Measurements from ENCODE around the gene SLC34A1. TPM values are rescaled to one million over a fixed set of nuclear protein-coding genes. Genes with fewer than 3 reads are reported as not detected.

The SLC34A1 gene
- total RNA-seq, 1 experiment from 2014 or later: not detected

DNA sequence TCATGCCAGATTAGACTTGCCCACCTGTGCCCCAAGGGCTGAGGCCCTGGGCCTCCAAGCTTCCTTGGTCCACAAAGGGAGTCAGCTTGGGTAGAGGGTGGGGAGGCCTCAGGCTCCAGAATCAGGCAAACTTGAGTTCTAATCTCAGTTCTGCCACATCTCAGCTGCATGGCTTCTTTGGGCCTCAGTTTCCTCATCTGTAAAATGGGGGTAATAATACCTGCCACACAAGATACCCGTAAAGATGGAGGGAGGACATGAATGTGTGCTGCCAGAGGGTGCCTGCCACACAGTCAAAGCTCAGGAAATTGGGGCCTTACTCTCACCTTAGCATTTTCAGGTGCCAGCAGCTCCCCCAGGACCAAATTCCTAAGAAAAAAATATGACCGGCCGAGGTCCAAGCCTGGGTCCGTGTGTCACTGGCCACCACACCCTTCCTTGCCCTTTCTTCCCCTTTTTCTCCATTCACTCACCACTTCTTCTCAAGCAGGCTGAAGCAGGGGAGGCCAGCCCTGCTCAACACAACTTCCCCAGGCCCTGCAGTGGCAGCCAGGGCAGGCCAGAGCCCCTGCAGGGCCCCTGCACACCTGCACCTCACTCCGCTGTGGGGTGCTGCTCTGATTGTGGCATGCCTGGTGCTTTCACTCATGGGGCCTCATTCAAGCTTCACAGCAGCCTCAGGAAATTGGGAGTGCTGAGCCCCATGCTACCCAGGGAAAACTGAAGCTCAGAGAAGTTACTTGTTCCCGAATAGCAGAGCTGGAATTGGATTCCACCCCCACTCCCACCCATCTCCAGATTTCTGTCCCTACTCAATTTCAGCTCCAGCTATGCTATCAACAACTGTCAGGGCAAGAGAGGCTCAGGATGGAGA is 22.6 kb upstream of the SLC34A1 start:
- peak overlapping the region; percentile 72 for H3K27ac ChIP-seq (ENCODE audit: low read length)
- no peaks in the 10 kb centered on the region for H3K9me3 ChIP-seq (ENCODE audit: low read length)
- H3K4me3 ChIP-seq (ENCODE audit: low read length): peak overlapping the region; percentile 54; the same call in 1 of the 2 replicates
- peak overlapping the region; percentile 60 for H3K9ac ChIP-seq (ENCODE audit: low read length)
- no peaks in the 10 kb centered on the region for H3K36me3 ChIP-seq (ENCODE audit: insufficient read depth, low read length)
- H3K27me3 ChIP-seq (ENCODE audit: low read length): no peaks in the 10 kb centered on the region
- peak overlapping the region; percentile 75 for H3K4me2 ChIP-seq (ENCODE audit: low read depth, low read length, poor library complexity, severe bottlenecking)
- H3K4me1 ChIP-seq (ENCODE audit: low read length): peaks cover 58% of the 10 kb centered on the region
- no peaks in the 10 kb centered on the region for H3K9me2 ChIP-seq (replicated peaks; ENCODE audit: insufficient read depth, low read length)
- peak; percentile 76 for DNase-seq
- H4K20me1 ChIP-seq (ENCODE audit: insufficient read depth, low read depth, low read length): no peaks in the 10 kb centered on the region
- no peak overlapping the region for H2AFZ ChIP-seq (ENCODE audit: low read length)
- H3K79me2 ChIP-seq (ENCODE audit: low read length): peaks cover 23% of the 10 kb centered on the region

DNA sequence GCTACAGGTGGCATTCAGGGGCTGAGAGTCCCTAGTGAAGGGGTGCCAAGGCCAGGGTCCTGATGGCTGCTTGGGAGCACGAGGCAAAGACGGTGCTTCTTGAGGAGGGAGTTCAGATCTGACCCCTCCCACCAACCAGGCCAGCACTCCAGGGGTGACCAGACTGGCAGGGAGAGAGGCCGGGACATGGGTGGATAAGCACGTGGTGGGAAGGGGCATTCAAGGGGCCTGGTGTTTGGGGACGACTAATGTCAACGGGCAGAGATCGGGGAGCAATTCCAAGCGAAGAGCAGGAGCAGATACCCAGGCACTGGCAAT is 22.0 kb upstream of the SLC34A1 start:
- Histone ChIP-seq H3K4me3 (ENCODE audit: low read length) (peak overlapping the region; percentile 54; the same call in 1 of the 2 replicates), H3K36me3 (ENCODE audit: insufficient read depth, low read length) (no peaks in the 10 kb centered on the region), H3K4me1 (ENCODE audit: low read length) (peaks cover 52% of the 10 kb centered on the region), H3K27me3 (ENCODE audit: low read length) (no peaks in the 10 kb centered on the region), H3K27ac (ENCODE audit: low read length) (peak overlapping the region; percentile 72), H4K20me1 (ENCODE audit: insufficient read depth, low read depth, low read length) (no peaks in the 10 kb centered on the region), H3K4me2 (ENCODE audit: low read depth, low read length, poor library complexity, severe bottlenecking) (peak overlapping the region; percentile 75), H3K79me2 (ENCODE audit: low read length) (peaks cover 23% of the 10 kb centered on the region), H3K9me2 (replicated peaks; ENCODE audit: insufficient read depth, low read length) (no peaks in the 10 kb centered on the region), H2AFZ (ENCODE audit: low read length) (0 out of 2 replicates have a peak overlapping the region, but pooled peaks have one; percentile 29), H3K9me3 (ENCODE audit: low read length) (no peaks in the 10 kb centered on the region), H3K9ac (ENCODE audit: low read length) (peak overlapping the region; percentile 60)
- DNase-seq: no peak

GRCh38 chr5:177362610-177363507 is 21.4 kb upstream of the SLC34A1 start:
- H3K79me2 ChIP-seq (ENCODE audit: low read length): peaks cover 23% of the 10 kb centered on the region
- H4K20me1 ChIP-seq (ENCODE audit: insufficient read depth, low read depth, low read length): no peaks in the 10 kb centered on the region
- DNase-seq: peak; percentile 76
- H3K9me3 ChIP-seq (ENCODE audit: low read length): no peaks in the 10 kb centered on the region
- peak overlapping the region; percentile 75 for H3K4me2 ChIP-seq (ENCODE audit: low read depth, low read length, poor library complexity, severe bottlenecking)
- peak overlapping the region; percentile 72 for H3K27ac ChIP-seq (ENCODE audit: low read length)
- no peak overlapping the region; the same call in 1 of the 2 replicates for H2AFZ ChIP-seq (ENCODE audit: low read length)
- no peaks in the 10 kb centered on the region for H3K9me2 ChIP-seq (replicated peaks; ENCODE audit: insufficient read depth, low read length)
- no peaks in the 10 kb centered on the region for H3K27me3 ChIP-seq (ENCODE audit: low read length)
- H3K4me1 ChIP-seq (ENCODE audit: low read length): peaks cover 48% of the 10 kb centered on the region
- H3K4me3 ChIP-seq (ENCODE audit: low read length): peak overlapping the region; percentile 54
- no peaks in the 10 kb centered on the region for H3K36me3 ChIP-seq (ENCODE audit: insufficient read depth, low read length)
- H3K9ac ChIP-seq (ENCODE audit: low read length): peak overlapping the region; percentile 60

DNA sequence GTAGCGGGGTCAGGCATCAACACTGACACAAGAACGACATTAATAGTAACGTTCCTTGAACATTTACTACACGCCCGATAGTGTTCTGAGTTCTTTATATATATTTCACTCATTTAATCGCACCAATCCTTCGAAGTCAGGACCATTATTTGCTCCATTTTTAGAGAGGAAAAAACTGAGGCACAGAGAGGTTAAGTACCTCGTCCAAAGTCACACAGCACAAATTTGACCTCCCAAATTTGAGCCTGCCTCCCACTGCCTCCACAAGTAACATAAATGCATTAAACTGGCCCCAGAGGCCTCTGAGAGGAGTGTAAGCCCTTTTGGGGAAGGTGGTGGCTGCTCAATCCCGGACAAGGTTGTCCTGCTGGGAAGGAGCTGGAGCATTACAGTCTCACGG is 20.7 kb upstream of the SLC34A1 start:
- Histone ChIP-seq H3K79me2 (ENCODE audit: low read length) (peaks cover 16% of the 10 kb centered on the region), H3K4me2 (ENCODE audit: low read depth, low read length, poor library complexity, severe bottlenecking) (peak overlapping the region; percentile 75), H4K20me1 (ENCODE audit: insufficient read depth, low read depth, low read length) (no peaks in the 10 kb centered on the region), H3K4me1 (ENCODE audit: low read length) (peaks cover 44% of the 10 kb centered on the region), H3K9me2 (replicated peaks; ENCODE audit: insufficient read depth, low read length) (no peaks in the 10 kb centered on the region), H3K27ac (ENCODE audit: low read length) (no peak overlapping the region), H3K27me3 (ENCODE audit: low read length) (no peaks in the 10 kb centered on the region), H3K9ac (ENCODE audit: low read length) (no peak overlapping the region), H2AFZ (ENCODE audit: low read length) (no peak overlapping the region), H3K9me3 (ENCODE audit: low read length) (no peaks in the 10 kb centered on the region), H3K4me3 (ENCODE audit: low read length) (peak overlapping the region; percentile 54; the same call in 1 of the 2 replicates), H3K36me3 (ENCODE audit: insufficient read depth, low read length) (peaks cover under 1% of the 10 kb centered on the region; the same call in 1 of the 2 replicates)
- DNase-seq: no peak

GRCh38 chr5:177364159-177364962 is 19.9 kb upstream of the SLC34A1 start:
- no peak overlapping the region for H3K4me2 ChIP-seq (ENCODE audit: low read depth, low read length, poor library complexity, severe bottlenecking)
- no peaks in the 10 kb centered on the region for H3K27me3 ChIP-seq (ENCODE audit: low read length)
- H2AFZ ChIP-seq (ENCODE audit: low read length): no peak overlapping the region
- H3K4me1 ChIP-seq (ENCODE audit: low read length): peaks cover 41% of the 10 kb centered on the region
- H3K9me3 ChIP-seq (ENCODE audit: low read length): no peaks in the 10 kb centered on the region
- no peak overlapping the region for H3K4me3 ChIP-seq (ENCODE audit: low read length)
- H3K79me2 ChIP-seq (ENCODE audit: low read length): peaks cover 8% of the 10 kb centered on the region; the same call in 1 of the 2 replicates
- H3K27ac ChIP-seq (ENCODE audit: low read length): no peak overlapping the region
- no peaks in the 10 kb centered on the region for H4K20me1 ChIP-seq (ENCODE audit: insufficient read depth, low read depth, low read length)
- no peak overlapping the region for H3K9ac ChIP-seq (ENCODE audit: low read length)
- DNase-seq: no peak
- H3K9me2 ChIP-seq (replicated peaks; ENCODE audit: insufficient read depth, low read length): no peaks in the 10 kb centered on the region
- H3K36me3 ChIP-seq (ENCODE audit: insufficient read depth, low read length): peaks cover 4% of the 10 kb centered on the region; the same call in 1 of the 2 replicates

- no peak for DNase-seq
- no peaks in the 10 kb centered on the region for H4K20me1 ChIP-seq (ENCODE audit: insufficient read depth, low read depth, low read length)
- H3K27ac ChIP-seq (ENCODE audit: low read length): no peak overlapping the region
- no peaks in the 10 kb centered on the region for H3K9me3 ChIP-seq (ENCODE audit: low read length)
- no peak overlapping the region for H3K4me2 ChIP-seq (ENCODE audit: low read depth, low read length, poor library complexity, severe bottlenecking)
- H2AFZ ChIP-seq (ENCODE audit: low read length): no peak overlapping the region
- H3K27me3 ChIP-seq (ENCODE audit: low read length): no peaks in the 10 kb centered on the region
- H3K36me3 ChIP-seq (ENCODE audit: insufficient read depth, low read length): peaks cover 4% of the 10 kb centered on the region; the same call in 1 of the 2 replicates
- H3K79me2 ChIP-seq (ENCODE audit: low read length): no peaks in the 10 kb centered on the region
- no peaks in the 10 kb centered on the region for H3K9me2 ChIP-seq (replicated peaks; ENCODE audit: insufficient read depth, low read length)
- no peak overlapping the region for H3K4me3 ChIP-seq (ENCODE audit: low read length)
- no peak overlapping the region for H3K9ac ChIP-seq (ENCODE audit: low read length)
- H3K4me1 ChIP-seq (ENCODE audit: low read length): peaks cover 39% of the 10 kb centered on the region
These were observed 18.2 kb upstream of the SLC34A1 start for GRCh38 chr5:177365845-177366527.

- no peak overlapping the region for H3K4me2 ChIP-seq (ENCODE audit: low read depth, low read length, poor library complexity, severe bottlenecking)
- H4K20me1 ChIP-seq (ENCODE audit: insufficient read depth, low read depth, low read length): no peaks in the 10 kb centered on the region
- no peaks in the 10 kb centered on the region for H3K9me3 ChIP-seq (ENCODE audit: low read length)
- no peaks in the 10 kb centered on the region for H3K79me2 ChIP-seq (ENCODE audit: low read length)
- H2AFZ ChIP-seq (ENCODE audit: low read length): no peak overlapping the region
- no peak overlapping the region for H3K27ac ChIP-seq (ENCODE audit: low read length)
- H3K27me3 ChIP-seq (ENCODE audit: low read length): no peaks in the 10 kb centered on the region
- peaks cover 35% of the 10 kb centered on the region for H3K4me1 ChIP-seq (ENCODE audit: low read length)
- no peak overlapping the region for H3K9ac ChIP-seq (ENCODE audit: low read length)
- DNase-seq: peak; percentile 73
- peaks cover 4% of the 10 kb centered on the region; the same call in 1 of the 2 replicates for H3K36me3 ChIP-seq (ENCODE audit: insufficient read depth, low read length)
- no peak overlapping the region for H3K4me3 ChIP-seq (ENCODE audit: low read length)
- no peaks in the 10 kb centered on the region for H3K9me2 ChIP-seq (replicated peaks; ENCODE audit: insufficient read depth, low read length)
These were observed 17.5 kb upstream of the SLC34A1 start for GRCh38 chr5:177366528-177367322.
